GM06990 (cell line): ENCODE measurements around the gene ADAMTSL1.

Source experiments
- DNase-seq: peaks from one replicate; pipeline ENCODE4 v3.0.0-alpha.2; 2011; ENCODE audit not compliant: insufficient read length; ENCODE audit errors: extremely low read depth
- H3K27me3 ChIP-seq: replicated peaks from 2 replicates; pipeline ENCODE4 v1.6.0; 2011; ENCODE audit warnings: low read length; ENCODE audit not compliant: control insufficient read depth, insufficient read depth
- H3K36me3 ChIP-seq: 2 replicates; pipeline ENCODE4 v1.5.1; 2011; ENCODE audit warnings: low read length; ENCODE audit not compliant: control insufficient read depth, insufficient read depth
- H3K4me3 ChIP-seq: replicated peaks from 2 replicates; pipeline ENCODE4 v1.5.1; 2011; ENCODE audit warnings: low read depth, mild to moderate bottlenecking, control low read depth, low read length
- TF ChIP-seq, protein P1 (sequence below): IDR thresholded peaks from 2 replicates; pipeline ENCODE4 v1.5.1; 2011; ENCODE audit warnings: low read length, control low read depth, mild to moderate bottlenecking, inconsistent platforms; ENCODE audit not compliant: insufficient read depth, poor library complexity, severe bottlenecking

Gene ADAMTSL1

DNA sequence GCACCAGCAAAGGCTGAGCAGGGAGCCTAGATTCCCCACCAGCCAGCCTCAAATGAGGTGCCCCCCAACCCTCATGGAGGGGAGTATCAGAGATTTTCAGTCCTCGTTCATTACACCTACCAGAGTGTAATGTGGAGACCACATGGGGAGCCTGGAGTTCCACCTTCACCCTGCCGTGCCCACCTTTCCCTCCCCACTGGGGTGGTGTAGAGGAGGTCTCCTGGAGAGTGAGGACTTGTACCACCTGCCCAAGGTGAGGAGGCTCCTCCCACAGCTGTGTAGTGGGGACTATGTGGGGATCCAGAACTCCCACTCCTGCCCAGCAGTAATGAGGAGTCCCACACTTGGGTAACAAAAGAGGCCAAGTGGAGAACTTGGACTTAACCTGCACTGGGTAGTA lies 337.2 kb downstream of the ADAMTSL1 start:
- Histone ChIP-seq H3K27me3 (no peaks in the 10 kb centered on the region), H3K36me3 (no peaks in the 10 kb centered on the region), H3K4me3 (no peak overlapping the region)
- no peak for DNase-seq
- TF ChIP-seq, protein P1, sequence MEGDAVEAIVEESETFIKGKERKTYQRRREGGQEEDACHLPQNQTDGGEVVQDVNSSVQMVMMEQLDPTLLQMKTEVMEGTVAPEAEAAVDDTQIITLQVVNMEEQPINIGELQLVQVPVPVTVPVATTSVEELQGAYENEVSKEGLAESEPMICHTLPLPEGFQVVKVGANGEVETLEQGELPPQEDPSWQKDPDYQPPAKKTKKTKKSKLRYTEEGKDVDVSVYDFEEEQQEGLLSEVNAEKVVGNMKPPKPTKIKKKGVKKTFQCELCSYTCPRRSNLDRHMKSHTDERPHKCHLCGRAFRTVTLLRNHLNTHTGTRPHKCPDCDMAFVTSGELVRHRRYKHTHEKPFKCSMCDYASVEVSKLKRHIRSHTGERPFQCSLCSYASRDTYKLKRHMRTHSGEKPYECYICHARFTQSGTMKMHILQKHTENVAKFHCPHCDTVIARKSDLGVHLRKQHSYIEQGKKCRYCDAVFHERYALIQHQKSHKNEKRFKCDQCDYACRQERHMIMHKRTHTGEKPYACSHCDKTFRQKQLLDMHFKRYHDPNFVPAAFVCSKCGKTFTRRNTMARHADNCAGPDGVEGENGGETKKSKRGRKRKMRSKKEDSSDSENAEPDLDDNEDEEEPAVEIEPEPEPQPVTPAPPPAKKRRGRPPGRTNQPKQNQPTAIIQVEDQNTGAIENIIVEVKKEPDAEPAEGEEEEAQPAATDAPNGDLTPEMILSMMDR = no peak

DNA sequence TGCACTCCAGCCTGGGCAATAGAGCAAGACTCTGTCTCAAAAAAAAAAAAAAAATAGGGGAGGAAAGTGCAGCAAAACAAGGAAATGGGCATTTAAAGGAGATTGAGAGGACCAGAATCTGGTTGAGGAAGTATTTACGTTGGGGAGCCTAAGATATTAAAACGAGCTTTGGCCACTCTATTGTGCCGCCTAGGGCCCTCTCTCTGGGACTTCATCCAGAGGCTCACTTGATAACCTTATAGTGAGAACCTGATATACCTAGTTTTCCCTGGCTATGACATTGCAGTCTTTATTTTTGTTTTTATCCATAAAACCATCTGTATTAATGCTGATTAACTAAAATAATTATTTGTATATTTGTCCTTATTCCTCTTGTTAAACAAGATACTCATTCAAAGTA lies 345.5 kb downstream of the ADAMTSL1 start:
- TF ChIP-seq, protein P1 = no peak
- Histone ChIP-seq H3K27me3 (no peaks in the 10 kb centered on the region), H3K4me3 (no peak overlapping the region), H3K36me3 (no peaks in the 10 kb centered on the region)
- no peak for DNase-seq

GRCh38 chr9:18820566-18821095 lies 346.7 kb downstream of the ADAMTSL1 start:
- no peaks in the 10 kb centered on the region for H3K27me3 ChIP-seq
- H3K4me3 ChIP-seq = no peak overlapping the region
- no peaks in the 10 kb centered on the region for H3K36me3 ChIP-seq
- TF ChIP-seq, protein P1 = no peak
- DNase-seq = no peak

- no peak for DNase-seq
Measured at GRCh38 chr9:18821788-18822187, 347.8 kb downstream of the ADAMTSL1 start.

GRCh38 chr9:18822850-18823249 lies 348.9 kb downstream of the ADAMTSL1 start:
- TF ChIP-seq, protein P1 = no peak
- DNase-seq = no peak
- Histone ChIP-seq H3K27me3 (no peaks in the 10 kb centered on the region), H3K36me3 (no peaks in the 10 kb centered on the region), H3K4me3 (no peak overlapping the region)

More at GRCh38 chr9:18821788-18822187, 347.8 kb downstream of the ADAMTSL1 start:
- TF ChIP-seq, protein P1 = no peak
- Histone ChIP-seq H3K4me3 (no peak overlapping the region), H3K27me3 (no peaks in the 10 kb centered on the region), H3K36me3 (no peaks in the 10 kb centered on the region)
